GM23248 (cell line): ENCODE results near the gene LPP. TPM values are rescaled to one million over a fixed set of nuclear protein-coding genes. Genes with fewer than 3 reads are reported as not detected.

ENCODE experiments used
- DNase-seq: peaks from one replicate; pipeline ENCODE4 v3.0.0-alpha.2; 2015
- H2AFZ ChIP-seq: fragments of 200-600 bp; sonication (generic); 2 replicates; pipeline ENCODE4 v1.6.1; 2016; ENCODE audit warnings: antibody characterized with exemption
- H3F3A ChIP-seq: fragments of 200-600 bp; sonication (generic); 2 replicates; pipeline ENCODE4 v1.6.1; 2016; ENCODE audit warnings: mild to moderate bottlenecking, antibody characterized with exemption, mixed run types; ENCODE audit not compliant: insufficient read depth
- H3K27ac ChIP-seq: fragments of 200-600 bp; sonication (generic); 2 replicates; pipeline ENCODE4 v1.5.1; 2016; ENCODE audit warnings: mild to moderate bottlenecking
- H3K27me3 ChIP-seq: fragments of 200-600 bp; sonication (generic); replicated peaks from 2 replicates; pipeline ENCODE4 v1.6.1; 2016; ENCODE audit warnings: mild to moderate bottlenecking; ENCODE audit not compliant: insufficient read depth
- H3K36me3 ChIP-seq: fragments of 200-600 bp; sonication (generic); 2 replicates; pipeline ENCODE4 v1.6.1; 2016; ENCODE audit warnings: low read depth, mild to moderate bottlenecking
- H3K4me1 ChIP-seq: fragments of 200-600 bp; sonication (generic); 2 replicates; pipeline ENCODE4 v1.6.1; 2016; ENCODE audit warnings: mild to moderate bottlenecking; ENCODE audit not compliant: insufficient read depth
- H3K4me2 ChIP-seq: fragments of 200-600 bp; sonication (generic); one replicate; pipeline ENCODE4 v1.6.1; 2016; ENCODE audit warnings: mild to moderate bottlenecking; ENCODE audit not compliant: unreplicated experiment
- H3K4me3 ChIP-seq: fragments of 200-600 bp; sonication (generic); 2 replicates; pipeline ENCODE4 v1.5.1; 2016; ENCODE audit warnings: mild to moderate bottlenecking
- H3K79me2 ChIP-seq: fragments of 200-600 bp; sonication (generic); 2 replicates; pipeline ENCODE4 v1.6.1; 2016; ENCODE audit warnings: mild to moderate bottlenecking; ENCODE audit not compliant: insufficient read depth
- H3K9ac ChIP-seq: fragments of 200-600 bp; sonication (generic); 2 replicates; pipeline ENCODE4 v1.6.1; 2016; ENCODE audit warnings: mild to moderate bottlenecking
- H3K9me2 ChIP-seq: fragments of 200-600 bp; sonication (generic); 2 replicates; pipeline ENCODE4 v1.6.1; 2016; ENCODE audit warnings: mixed run types, mild to moderate bottlenecking, moderate library complexity; ENCODE audit not compliant: insufficient read depth
- H3K9me3 ChIP-seq: fragments of 200-600 bp; sonication (generic); one replicate; pipeline ENCODE4 v1.6.1; 2017; ENCODE audit warnings: low read depth
- H4K20me1 ChIP-seq: fragments of 200-600 bp; sonication (generic); 2 replicates; pipeline ENCODE4 v1.6.0; 2016; ENCODE audit not compliant: insufficient read depth
- EZH2 ChIP-seq: fragments of 200-600 bp; sonication (generic); IDR thresholded peaks from 2 replicates; pipeline ENCODE4 v1.6.1; 2018; ENCODE audit warnings: antibody characterized with exemption, mild to moderate bottlenecking; ENCODE audit not compliant: insufficient read depth, poor library complexity, severe bottlenecking
- EZH2phosphoT487 ChIP-seq: fragments of 200-600 bp; sonication (generic); IDR thresholded peaks from 2 replicates; pipeline ENCODE4 v1.6.1; 2018; ENCODE audit warnings: antibody characterized with exemption, moderate library complexity, mild to moderate bottlenecking, low read depth; ENCODE audit not compliant: insufficient read depth
- WGBS, 2 experiments: methylation state at CpG; one replicate each; pipeline ENCODE4 v1.1.6; 2015 to 2017; ENCODE audit warnings: low lambda C conversion rate in 2 of 2, low coverage in 1 of 2; ENCODE audit errors: missing lambda C conversion rate in 2 of 2; 5-methylcytosine and 5-hydroxymethylcytosine counted together
- in situ Hi-C: fragments of 300-500 bp; cut with MboI; formaldehyde crosslinking; loops from 2 replicates; pipeline ENCODE4 v1.15.0; 2020
- polyA plus RNA-seq: library from polyadenylated mRNA; unstranded; fragments of >200 nt; fragmentation: Nextera tagmentation; extraction: Ambion mirVana; gene quantifications from 2 replicates; pipeline ENCODE4 v1.2.1, GENCODE V29; 2016
- total RNA-seq: library from RNA; depleted of rRNA; stranded (reverse); fragments of >200 nt; shearing (Covaris generic); gene quantifications from 2 replicates; pipeline ENCODE4 v1.2.3, GENCODE V29; 2014

The LPP gene
- total and polyA plus RNA-seq, 2 experiments from 2014 or later = 42.8 to 61.7 TPM

DNA sequence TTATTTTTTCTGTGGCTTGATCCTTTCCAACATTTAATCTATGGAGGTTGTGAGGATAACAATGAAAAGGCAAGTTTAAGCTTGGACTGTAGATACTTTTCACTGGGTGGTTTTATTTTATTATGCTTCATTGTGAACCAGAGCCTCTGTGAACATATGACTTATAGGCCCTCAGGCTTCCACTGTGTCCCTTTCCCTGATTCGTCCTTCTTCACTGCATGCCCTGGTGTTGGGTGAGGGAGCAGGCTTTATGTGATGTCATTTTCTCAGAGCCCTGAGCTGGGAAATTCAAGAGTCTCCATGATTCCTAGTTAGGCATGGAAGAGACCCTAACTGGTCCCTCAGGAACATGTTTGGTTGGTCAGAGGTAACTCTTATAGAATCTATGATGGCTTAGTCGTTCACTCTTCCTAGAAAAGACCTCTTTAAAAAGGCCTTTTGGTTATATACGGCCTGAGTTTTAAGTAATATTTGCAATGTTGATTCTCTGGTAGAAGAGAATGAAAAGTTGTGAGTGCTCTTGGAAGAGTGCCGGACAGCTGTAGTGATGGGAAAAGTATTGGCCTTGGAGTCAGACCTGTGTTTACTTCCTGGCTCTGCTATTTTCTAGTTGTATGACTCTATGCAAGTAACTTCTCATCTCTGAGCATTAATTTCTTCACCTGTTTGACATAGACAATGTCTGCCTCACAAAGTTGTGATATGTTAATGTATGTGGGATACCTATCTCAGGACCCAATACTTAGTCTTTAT, 168.4 kb downstream of the LPP start:
- Histone ChIP-seq H3K9ac (no peak overlapping the region), H3K36me3 (no peaks in the 10 kb centered on the region), H3F3A (peaks cover 34% of the 10 kb centered on the region), H3K9me2 (no peaks in the 10 kb centered on the region), H3K27me3 (no peaks in the 10 kb centered on the region), H3K4me1 (peaks cover 26% of the 10 kb centered on the region), H2AFZ (no peak overlapping the region), H3K4me2 (no peak overlapping the region), H4K20me1 (no peaks in the 10 kb centered on the region), H3K4me3 (no peak overlapping the region), H3K27ac (no peak overlapping the region), H3K79me2 (peaks cover 87% of the 10 kb centered on the region), H3K9me3 (no peaks in the 10 kb centered on the region)
- TF ChIP-seq EZH2 (no peak), EZH2phosphoT487 (no peak)
- WGBS, 2 experiments = 91 to 92% methylated on average over 4 of the region's 4 CpGs
- DNase-seq = no peak
- in situ Hi-C loops = no loop called here

DNA sequence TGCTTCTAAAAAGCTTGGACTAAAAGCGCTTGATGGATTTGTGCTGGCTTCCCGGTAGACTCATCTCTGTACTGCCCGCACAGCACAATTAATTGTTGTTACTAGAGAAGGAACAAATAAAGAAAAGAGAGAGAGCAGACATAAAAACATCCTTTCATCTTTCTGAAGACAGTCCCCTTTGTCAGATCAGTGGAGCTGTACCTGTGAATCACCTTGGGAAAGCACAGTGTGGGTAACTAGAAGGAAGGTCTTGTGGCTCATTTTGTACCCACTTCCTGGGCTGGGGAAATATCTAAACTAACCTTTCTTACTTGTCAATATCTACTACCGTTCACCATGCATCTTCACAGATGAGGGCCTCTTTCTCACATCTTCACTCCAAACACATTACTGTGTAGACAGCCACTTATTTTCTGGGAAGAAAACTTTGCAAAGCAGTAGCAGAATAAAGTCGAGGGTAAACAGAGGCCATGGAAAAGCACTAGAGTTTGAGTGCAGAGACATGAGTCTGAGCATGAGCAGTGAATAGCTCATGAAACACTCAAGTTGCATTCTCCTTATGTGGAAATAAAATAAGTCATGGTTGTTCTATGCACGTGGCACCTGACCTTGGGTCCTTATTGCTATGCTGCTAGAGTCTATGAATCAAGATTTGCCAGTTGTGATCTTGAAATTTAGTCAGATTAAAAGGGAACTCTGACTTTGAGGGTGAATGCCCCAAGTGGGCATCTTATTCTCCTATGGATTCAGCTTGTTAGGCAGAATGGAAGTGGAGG, 169.3 kb downstream of the LPP start:
- H3K27me3 ChIP-seq = no peaks in the 10 kb centered on the region
- no peak for TF ChIP-seq EZH2
- TF ChIP-seq EZH2phosphoT487 = no peak
- H3K79me2 ChIP-seq = peaks cover 84% of the 10 kb centered on the region
- H2AFZ ChIP-seq = no peak overlapping the region
- no peak for DNase-seq
- H3K9me3 ChIP-seq = no peaks in the 10 kb centered on the region
- no peaks in the 10 kb centered on the region for H4K20me1 ChIP-seq
- no peak overlapping the region for H3K4me2 ChIP-seq
- peaks cover 26% of the 10 kb centered on the region for H3F3A ChIP-seq
- 97 to 98% methylated on average over 6 of the region's 6 CpGs for WGBS, 2 experiments
- H3K9ac ChIP-seq = no peak overlapping the region
- H3K9me2 ChIP-seq = no peaks in the 10 kb centered on the region
- no peak overlapping the region for H3K4me3 ChIP-seq
- H3K36me3 ChIP-seq = no peaks in the 10 kb centered on the region
- in situ Hi-C loops = no loop called here
- no peak overlapping the region for H3K27ac ChIP-seq
- peaks cover 24% of the 10 kb centered on the region for H3K4me1 ChIP-seq

DNA sequence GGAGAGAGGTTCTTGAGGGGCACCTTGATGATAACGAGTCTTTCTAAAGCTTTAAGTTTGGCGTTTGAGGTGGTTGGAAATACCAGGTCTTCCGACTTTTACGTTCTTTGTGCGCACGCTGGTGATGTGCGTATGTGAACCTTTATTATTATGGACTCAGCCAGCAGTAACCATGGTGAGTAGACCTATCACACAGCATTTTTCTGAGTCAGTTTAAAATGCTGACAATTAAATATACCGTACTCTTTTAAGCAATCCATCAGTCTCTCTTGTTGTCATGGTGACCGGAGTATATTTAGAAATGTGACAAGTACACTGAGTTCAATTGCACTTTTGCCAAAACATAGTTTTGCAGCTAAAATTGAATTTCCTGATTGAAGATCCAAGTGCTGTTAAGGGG, 172.2 kb downstream of the LPP start:
- H2AFZ ChIP-seq = no peak overlapping the region
- H3K9ac ChIP-seq = no peak overlapping the region
- peaks cover 92% of the 10 kb centered on the region for H3K79me2 ChIP-seq
- peaks cover 8% of the 10 kb centered on the region; the same call in 1 of the 2 replicates for H3F3A ChIP-seq
- H3K9me2 ChIP-seq = no peaks in the 10 kb centered on the region
- DNase-seq = no peak
- no peaks in the 10 kb centered on the region for H3K9me3 ChIP-seq
- WGBS, 2 experiments = 91 to 92% methylated on average over 9 of the region's 9 CpGs
- no peaks in the 10 kb centered on the region for H4K20me1 ChIP-seq
- H3K4me3 ChIP-seq = no peak overlapping the region
- H3K4me2 ChIP-seq = no peak overlapping the region
- H3K4me1 ChIP-seq = peaks cover 5% of the 10 kb centered on the region
- no peak overlapping the region for H3K27ac ChIP-seq
- no peaks in the 10 kb centered on the region for H3K36me3 ChIP-seq
- in situ Hi-C loops = no loop called here
- H3K27me3 ChIP-seq = no peaks in the 10 kb centered on the region
- TF ChIP-seq EZH2 = no peak
- no peak for TF ChIP-seq EZH2phosphoT487

DNA sequence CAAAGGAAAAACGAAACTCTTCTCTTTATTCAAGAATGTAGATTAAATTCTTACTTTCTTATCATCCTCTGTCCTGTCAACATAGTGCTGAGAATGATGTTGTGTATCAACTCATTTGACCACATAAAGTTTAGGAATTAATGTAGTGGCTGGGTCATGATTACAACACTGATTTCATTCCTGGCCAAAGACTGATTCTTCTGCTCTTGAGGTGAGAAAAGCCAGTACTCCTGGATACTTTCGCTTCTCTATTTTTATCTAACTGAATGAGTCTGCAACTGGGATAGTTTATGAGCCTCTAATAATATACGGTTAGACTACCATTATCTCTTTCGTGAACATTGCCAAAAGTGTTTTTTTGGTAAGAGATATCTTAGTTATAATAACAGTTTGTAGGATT, 173.0 kb downstream of the LPP start:
- Histone ChIP-seq H3K9me2 (no peaks in the 10 kb centered on the region), H3K9ac (no peak overlapping the region), H3K36me3 (no peaks in the 10 kb centered on the region), H3K79me2 (peaks cover 94% of the 10 kb centered on the region), H3K27me3 (no peaks in the 10 kb centered on the region), H3K27ac (no peak overlapping the region), H4K20me1 (no peaks in the 10 kb centered on the region), H3F3A (no peaks in the 10 kb centered on the region; the same call in 1 of the 2 replicates), H3K4me2 (no peak overlapping the region), H3K4me1 (no peaks in the 10 kb centered on the region), H2AFZ (no peak overlapping the region), H3K9me3 (no peaks in the 10 kb centered on the region), H3K4me3 (no peak overlapping the region)
- 95 to 96% methylated on average over 4 of the region's 4 CpGs for WGBS, 2 experiments
- DNase-seq = no peak
- in situ Hi-C loops = no loop called here
- TF ChIP-seq EZH2phosphoT487 (no peak), EZH2 (no peak)
